ENCODE measurements around the gene EPB41L2.
A peak's percentile ranks its signal among the peaks of the same experiment; 100 is the strongest.

The EPB41L2 gene

GRCh38 chr6:130872250-130873095 lies 190.6 kb downstream of the EPB41L2 start:
- peak; percentile 72 to 87 for DNase-seq (ENCODE audit: low spot score in 2 of 2)
- no peak overlapping the region for H3K4me3 ChIP-seq
- H3K27me3 ChIP-seq (ENCODE audit: low read depth): no peaks in the 10 kb centered on the region
- in situ Hi-C loops (cut with MboI; ENCODE audit: low sequenced_read_pairs): no loop called here
- H3K4me1 ChIP-seq: peaks cover 2% of the 10 kb centered on the region; the same call in 1 of the 2 replicates
- no peaks in the 10 kb centered on the region for H3K9me3 ChIP-seq
- no peaks in the 10 kb centered on the region; the same call in 1 of the 2 replicates for H3K36me3 ChIP-seq (replicated peaks)

DNA sequence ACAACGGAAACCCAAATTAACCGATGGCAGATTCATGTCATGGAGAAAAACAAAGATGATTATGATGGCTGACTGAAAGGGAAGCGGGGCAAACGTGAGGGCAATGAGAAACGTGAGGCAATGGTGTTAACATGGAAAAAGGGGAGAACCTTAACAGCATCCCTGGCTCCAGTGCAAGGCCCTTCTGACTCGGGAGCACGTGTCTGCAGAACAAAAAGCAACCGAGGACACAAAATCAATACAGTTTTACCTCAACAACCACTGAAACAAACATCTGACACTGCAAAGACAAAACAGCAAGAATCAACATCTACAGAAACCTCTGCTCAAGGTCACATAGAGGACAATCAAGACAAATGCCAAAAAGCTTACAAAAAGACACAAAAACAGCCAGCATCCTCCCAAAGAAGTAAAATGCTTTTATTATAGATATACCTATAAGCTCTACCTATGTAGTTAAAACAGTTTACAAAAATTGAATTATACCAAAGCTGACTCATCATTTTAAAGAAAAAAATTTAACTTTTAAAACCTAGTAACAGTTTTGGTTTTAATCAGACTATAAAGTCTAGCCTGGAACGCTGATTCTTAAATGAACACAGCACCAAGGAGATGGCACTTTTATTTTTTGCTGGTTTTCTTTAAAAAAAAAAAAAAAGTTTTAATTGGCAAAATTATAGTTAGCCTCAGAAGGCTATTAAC lies 192.7 kb downstream of the EPB41L2 start:
- Histone ChIP-seq H3K4me1 (peaks cover 2% of the 10 kb centered on the region; the same call in 1 of the 2 replicates), H3K9me3 (no peaks in the 10 kb centered on the region), H3K36me3 (replicated peaks) (no peaks in the 10 kb centered on the region; the same call in 1 of the 2 replicates), H3K27me3 (ENCODE audit: low read depth) (no peaks in the 10 kb centered on the region), H3K4me3 (no peak overlapping the region)
- in situ Hi-C loops (cut with MboI; ENCODE audit: low sequenced_read_pairs): no loop called here
- no peak for DNase-seq (ENCODE audit: low spot score in 2 of 2)

DNA sequence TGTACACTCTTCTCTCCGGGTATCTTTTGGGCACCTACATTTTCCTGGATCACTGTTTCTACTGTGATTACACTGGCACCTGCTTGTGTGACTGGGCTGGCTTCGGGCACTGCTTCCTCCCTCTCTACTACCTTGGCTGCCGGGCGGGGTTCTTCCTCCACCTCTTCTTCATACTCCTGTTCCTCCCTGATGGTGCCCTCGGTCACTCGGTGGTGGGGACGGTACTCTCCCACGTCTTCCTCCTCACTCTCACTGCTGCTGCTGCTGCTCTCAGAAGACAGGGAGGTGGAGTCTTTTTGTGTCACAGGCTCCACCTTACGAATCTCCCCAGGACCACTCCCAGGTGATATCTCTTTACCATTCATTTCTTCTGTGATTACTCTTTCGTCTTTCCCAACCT lies 193.4 kb downstream of the EPB41L2 start:
- Histone ChIP-seq H3K27me3 (ENCODE audit: low read depth) (no peaks in the 10 kb centered on the region), H3K4me3 (no peak overlapping the region), H3K36me3 (replicated peaks) (no peaks in the 10 kb centered on the region; the same call in 1 of the 2 replicates)

DNA sequence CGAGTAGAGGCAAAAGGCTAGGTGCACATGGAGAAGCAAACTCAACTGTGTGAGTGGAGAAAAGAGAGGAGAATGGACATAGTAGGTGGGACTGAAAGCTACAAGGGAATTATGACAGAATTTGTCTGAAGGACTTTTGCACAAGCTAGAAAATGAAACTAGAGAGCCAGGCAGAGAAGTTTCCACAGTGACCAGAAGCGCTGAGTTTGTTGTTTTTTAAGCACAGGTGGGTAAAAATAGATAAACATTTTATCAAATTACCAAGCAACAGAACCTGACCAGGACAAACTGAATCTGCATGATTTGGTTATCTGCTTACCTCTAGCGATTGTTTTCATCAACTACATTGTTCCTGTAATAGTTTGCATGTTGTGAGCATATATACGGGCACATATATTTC lies 197.3 kb downstream of the EPB41L2 start:
- in situ Hi-C loops (cut with MboI; ENCODE audit: low sequenced_read_pairs): no loop called here
- Histone ChIP-seq H3K4me3 (no peak overlapping the region), H3K36me3 (replicated peaks) (no peaks in the 10 kb centered on the region), H3K9me3 (no peaks in the 10 kb centered on the region), H3K4me1 (no peaks in the 10 kb centered on the region), H3K27me3 (ENCODE audit: low read depth) (no peaks in the 10 kb centered on the region)
- no peak for DNase-seq (ENCODE audit: low spot score in 2 of 2)

More for the DNA sequence above, 193.4 kb downstream of the EPB41L2 start:
- in situ Hi-C loops (cut with MboI; ENCODE audit: low sequenced_read_pairs): no loop called here
- DNase-seq (ENCODE audit: low spot score in 2 of 2): no peak
- peaks cover 2% of the 10 kb centered on the region; the same call in 1 of the 2 replicates for H3K4me1 ChIP-seq
- no peaks in the 10 kb centered on the region for H3K9me3 ChIP-seq

DNA sequence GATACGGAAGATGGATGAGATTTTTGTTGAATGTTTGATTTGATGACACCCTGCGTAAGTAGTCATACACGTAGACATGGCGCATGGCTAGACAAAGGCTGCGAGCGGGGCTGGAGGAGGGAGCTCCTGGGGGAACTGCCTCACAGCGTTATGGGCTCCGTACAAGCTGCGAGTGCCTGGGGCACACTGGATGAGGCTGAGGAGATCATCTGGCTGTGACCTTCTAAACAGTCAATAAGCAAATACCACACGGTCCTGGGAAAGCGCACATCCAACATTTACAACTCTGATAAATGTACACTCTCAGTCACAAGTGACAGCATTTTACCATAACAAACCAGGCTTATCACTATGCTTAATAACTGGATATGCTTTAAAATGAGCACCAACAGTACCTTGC lies 198.7 kb downstream of the EPB41L2 start:
- Histone ChIP-seq H3K27me3 (ENCODE audit: low read depth) (no peaks in the 10 kb centered on the region), H3K4me3 (no peak overlapping the region), H3K4me1 (no peaks in the 10 kb centered on the region), H3K9me3 (no peaks in the 10 kb centered on the region), H3K36me3 (replicated peaks) (no peaks in the 10 kb centered on the region)
- in situ Hi-C loops (cut with MboI; ENCODE audit: low sequenced_read_pairs): no loop called here
- DNase-seq (ENCODE audit: low spot score in 2 of 2): no peak

DNA sequence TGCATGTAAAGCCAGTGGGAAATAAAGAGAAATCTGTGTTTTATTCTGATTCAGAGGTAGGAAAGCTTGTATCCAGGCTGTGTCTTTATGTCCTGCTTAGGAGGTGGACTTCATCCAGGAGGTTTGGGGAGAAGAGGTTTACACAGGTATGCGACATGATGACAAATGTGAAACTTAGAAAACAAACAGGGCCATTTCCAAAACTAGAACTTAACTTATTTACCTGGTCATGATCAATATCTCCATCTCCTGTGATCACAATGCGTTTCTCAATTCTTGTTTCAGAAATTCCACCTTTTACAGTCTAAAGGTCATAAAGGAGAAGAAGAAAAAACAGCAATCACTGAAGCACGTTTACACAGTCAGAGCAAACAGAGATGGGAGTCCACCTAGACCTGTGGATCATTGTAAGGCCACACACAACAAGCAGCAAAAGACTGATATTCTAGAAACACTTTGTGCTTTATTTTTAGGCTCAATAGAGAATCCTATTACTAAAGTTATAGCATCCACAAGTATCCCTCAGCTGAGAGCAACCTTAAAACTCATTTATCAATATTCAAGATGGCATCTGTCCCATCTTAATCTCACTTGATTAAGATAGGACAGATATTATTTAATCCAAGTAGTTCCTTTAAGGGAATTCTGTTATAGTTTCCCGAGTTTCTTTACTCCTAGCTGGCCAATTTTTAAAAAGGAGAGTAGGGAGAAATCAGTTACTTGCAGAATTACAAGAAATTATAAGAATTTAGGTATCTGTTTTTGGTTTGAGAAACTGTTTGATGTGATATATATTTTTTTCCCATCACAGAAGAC lies 199.4 kb downstream of the EPB41L2 start:
- Histone ChIP-seq H3K27me3 (ENCODE audit: low read depth) (no peaks in the 10 kb centered on the region), H3K4me1 (no peaks in the 10 kb centered on the region), H3K4me3 (no peak overlapping the region), H3K36me3 (replicated peaks) (no peaks in the 10 kb centered on the region), H3K9me3 (no peaks in the 10 kb centered on the region)
- in situ Hi-C loops (cut with MboI; ENCODE audit: low sequenced_read_pairs): no loop called here
- no peak for DNase-seq (ENCODE audit: low spot score in 2 of 2)

GRCh38 chr6:130862370-130862769 lies 200.7 kb downstream of the EPB41L2 start:
- Histone ChIP-seq H3K4me3 (no peak overlapping the region), H3K27me3 (ENCODE audit: low read depth) (no peaks in the 10 kb centered on the region), H3K36me3 (replicated peaks) (no peaks in the 10 kb centered on the region), H3K4me1 (no peaks in the 10 kb centered on the region), H3K9me3 (no peaks in the 10 kb centered on the region)
- no peak for DNase-seq (ENCODE audit: low spot score in 2 of 2)
- in situ Hi-C loops (cut with MboI; ENCODE audit: low sequenced_read_pairs): no loop called here

GRCh38 chr6:130859161-130859867 lies 203.7 kb downstream of the EPB41L2 start:
- Histone ChIP-seq H3K9me3 (no peaks in the 10 kb centered on the region), H3K4me1 (no peaks in the 10 kb centered on the region), H3K36me3 (replicated peaks) (no peaks in the 10 kb centered on the region), H3K27me3 (ENCODE audit: low read depth) (no peaks in the 10 kb centered on the region), H3K4me3 (no peak overlapping the region)
- DNase-seq (ENCODE audit: low spot score in 2 of 2): no peak
- in situ Hi-C loops (cut with MboI; ENCODE audit: low sequenced_read_pairs): no loop called here

DNA sequence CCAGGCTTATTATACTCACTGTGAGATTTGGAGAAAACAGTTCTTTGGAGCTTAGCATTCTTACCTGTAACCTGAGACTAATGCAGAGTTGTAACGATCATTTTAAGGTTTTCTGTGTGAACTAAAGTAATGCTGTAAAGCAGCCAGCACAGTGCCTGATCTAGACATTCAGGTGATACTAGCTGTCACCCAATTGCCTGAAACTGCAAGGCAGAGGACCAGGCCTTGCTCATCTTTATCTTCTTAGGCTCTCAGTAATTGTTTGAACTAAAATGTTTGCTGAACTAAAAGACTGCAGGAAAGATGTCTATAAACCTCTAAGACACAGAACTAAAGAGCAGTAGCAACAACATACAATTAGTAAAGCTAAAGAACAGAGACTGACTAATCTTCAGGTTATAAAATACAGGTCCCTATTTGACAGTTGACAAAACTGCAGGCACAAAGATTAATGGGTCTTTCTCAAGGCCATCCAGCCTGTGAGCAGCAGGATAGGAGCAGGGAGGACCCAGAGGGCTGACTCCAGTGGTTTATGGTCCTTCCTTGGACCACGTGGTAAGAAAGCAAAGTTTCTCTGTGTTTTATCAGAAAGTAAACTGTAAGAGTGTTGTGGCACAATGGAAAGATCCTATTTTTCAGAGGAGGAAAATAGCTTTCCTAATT lies 204.4 kb downstream of the EPB41L2 start:
- in situ Hi-C loops (cut with MboI; ENCODE audit: low sequenced_read_pairs): no loop called here
- H3K36me3 ChIP-seq (replicated peaks): no peaks in the 10 kb centered on the region
- no peak for DNase-seq (ENCODE audit: low spot score in 2 of 2)
- no peak overlapping the region for H3K4me3 ChIP-seq
- H3K4me1 ChIP-seq: no peaks in the 10 kb centered on the region
- H3K27me3 ChIP-seq (ENCODE audit: low read depth): no peaks in the 10 kb centered on the region
- H3K9me3 ChIP-seq: no peaks in the 10 kb centered on the region

GRCh38 chr6:130858054-130858453 lies 205.0 kb downstream of the EPB41L2 start:
- Histone ChIP-seq H3K4me3 (no peak overlapping the region), H3K9me3 (no peaks in the 10 kb centered on the region), H3K36me3 (replicated peaks) (no peaks in the 10 kb centered on the region), H3K4me1 (no peaks in the 10 kb centered on the region), H3K27me3 (ENCODE audit: low read depth) (no peaks in the 10 kb centered on the region)
- in situ Hi-C loops (cut with MboI; ENCODE audit: low sequenced_read_pairs): no loop called here
- DNase-seq (ENCODE audit: low spot score in 2 of 2): no peak

GRCh38 chr6:130853555-130854183 lies 209.4 kb downstream of the EPB41L2 start:
- no peak for DNase-seq (ENCODE audit: low spot score in 2 of 2)
- H3K4me3 ChIP-seq: no peak overlapping the region
- H3K4me1 ChIP-seq: peaks cover 15% of the 10 kb centered on the region
- H3K36me3 ChIP-seq (replicated peaks): no peaks in the 10 kb centered on the region
- H3K27me3 ChIP-seq (ENCODE audit: low read depth): no peaks in the 10 kb centered on the region
- in situ Hi-C loops (cut with MboI; ENCODE audit: low sequenced_read_pairs): no loop called here
- no peaks in the 10 kb centered on the region for H3K9me3 ChIP-seq

DNA sequence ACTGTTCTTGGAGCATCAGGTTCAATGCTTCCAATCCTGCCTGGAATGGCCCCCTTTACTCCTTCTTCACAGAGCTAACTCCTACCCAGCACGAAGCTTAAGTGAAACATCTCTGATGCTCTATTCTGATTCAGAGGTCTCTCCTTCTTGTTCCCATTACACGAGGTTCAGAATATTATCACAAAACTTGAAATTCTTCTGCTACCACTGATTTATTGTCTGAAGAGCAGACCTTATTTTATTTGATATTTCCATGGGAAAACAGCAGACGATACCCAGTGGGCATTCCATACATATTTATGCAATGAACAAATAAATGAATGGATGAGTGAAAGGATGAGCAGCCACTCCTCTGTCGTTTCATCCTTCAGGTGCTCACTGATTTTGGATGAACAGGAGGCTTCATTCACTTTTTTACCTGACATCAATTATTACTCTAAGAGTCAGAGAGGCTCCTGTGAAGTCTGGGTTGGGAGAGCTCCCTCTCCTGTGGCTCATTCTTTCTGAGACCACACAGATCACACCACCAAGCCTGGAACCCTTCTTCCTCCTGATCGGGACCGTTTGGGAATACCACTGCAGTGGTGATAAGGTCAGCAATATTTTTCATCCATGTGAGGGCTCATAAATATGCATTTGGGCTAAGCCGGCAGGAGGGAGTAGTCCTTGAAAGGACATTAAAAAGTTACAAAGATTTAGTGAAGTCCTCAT lies 210.0 kb downstream of the EPB41L2 start:
- no peaks in the 10 kb centered on the region for H3K27me3 ChIP-seq (ENCODE audit: low read depth)
- H3K9me3 ChIP-seq: no peaks in the 10 kb centered on the region
- DNase-seq (ENCODE audit: low spot score in 2 of 2): no peak
- in situ Hi-C loops (cut with MboI; ENCODE audit: low sequenced_read_pairs): no loop called here
- H3K36me3 ChIP-seq (replicated peaks): no peaks in the 10 kb centered on the region
- H3K4me3 ChIP-seq: no peak overlapping the region
- peaks cover 22% of the 10 kb centered on the region for H3K4me1 ChIP-seq

Data from HAP-1 (cell line).